Measurements from ENCODE around the gene TACC2.

Gene TACC2

GRCh38 chr10:122292376-122292775 lies 303.4 kb downstream of the TACC2 start:
- TF ChIP-seq, protein P1, sequence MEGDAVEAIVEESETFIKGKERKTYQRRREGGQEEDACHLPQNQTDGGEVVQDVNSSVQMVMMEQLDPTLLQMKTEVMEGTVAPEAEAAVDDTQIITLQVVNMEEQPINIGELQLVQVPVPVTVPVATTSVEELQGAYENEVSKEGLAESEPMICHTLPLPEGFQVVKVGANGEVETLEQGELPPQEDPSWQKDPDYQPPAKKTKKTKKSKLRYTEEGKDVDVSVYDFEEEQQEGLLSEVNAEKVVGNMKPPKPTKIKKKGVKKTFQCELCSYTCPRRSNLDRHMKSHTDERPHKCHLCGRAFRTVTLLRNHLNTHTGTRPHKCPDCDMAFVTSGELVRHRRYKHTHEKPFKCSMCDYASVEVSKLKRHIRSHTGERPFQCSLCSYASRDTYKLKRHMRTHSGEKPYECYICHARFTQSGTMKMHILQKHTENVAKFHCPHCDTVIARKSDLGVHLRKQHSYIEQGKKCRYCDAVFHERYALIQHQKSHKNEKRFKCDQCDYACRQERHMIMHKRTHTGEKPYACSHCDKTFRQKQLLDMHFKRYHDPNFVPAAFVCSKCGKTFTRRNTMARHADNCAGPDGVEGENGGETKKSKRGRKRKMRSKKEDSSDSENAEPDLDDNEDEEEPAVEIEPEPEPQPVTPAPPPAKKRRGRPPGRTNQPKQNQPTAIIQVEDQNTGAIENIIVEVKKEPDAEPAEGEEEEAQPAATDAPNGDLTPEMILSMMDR (IDR thresholded peaks at IDR 0.05; ENCODE audit: insufficient read depth, low read length, poor library complexity, severe bottlenecking) = no peak
- Histone ChIP-seq H3K4me3 (replicated peaks; ENCODE audit: low read depth, low read length) (no peak overlapping the region), H3K36me3 (ENCODE audit: control insufficient read depth, insufficient read depth, low read length) (no peaks in the 10 kb centered on the region), H3K27me3 (replicated peaks; ENCODE audit: control insufficient read depth, insufficient read depth, low read length) (peaks cover 3% of the 10 kb centered on the region)
- no peak for DNase-seq (ENCODE audit: extremely low read depth, insufficient read length)

DNA sequence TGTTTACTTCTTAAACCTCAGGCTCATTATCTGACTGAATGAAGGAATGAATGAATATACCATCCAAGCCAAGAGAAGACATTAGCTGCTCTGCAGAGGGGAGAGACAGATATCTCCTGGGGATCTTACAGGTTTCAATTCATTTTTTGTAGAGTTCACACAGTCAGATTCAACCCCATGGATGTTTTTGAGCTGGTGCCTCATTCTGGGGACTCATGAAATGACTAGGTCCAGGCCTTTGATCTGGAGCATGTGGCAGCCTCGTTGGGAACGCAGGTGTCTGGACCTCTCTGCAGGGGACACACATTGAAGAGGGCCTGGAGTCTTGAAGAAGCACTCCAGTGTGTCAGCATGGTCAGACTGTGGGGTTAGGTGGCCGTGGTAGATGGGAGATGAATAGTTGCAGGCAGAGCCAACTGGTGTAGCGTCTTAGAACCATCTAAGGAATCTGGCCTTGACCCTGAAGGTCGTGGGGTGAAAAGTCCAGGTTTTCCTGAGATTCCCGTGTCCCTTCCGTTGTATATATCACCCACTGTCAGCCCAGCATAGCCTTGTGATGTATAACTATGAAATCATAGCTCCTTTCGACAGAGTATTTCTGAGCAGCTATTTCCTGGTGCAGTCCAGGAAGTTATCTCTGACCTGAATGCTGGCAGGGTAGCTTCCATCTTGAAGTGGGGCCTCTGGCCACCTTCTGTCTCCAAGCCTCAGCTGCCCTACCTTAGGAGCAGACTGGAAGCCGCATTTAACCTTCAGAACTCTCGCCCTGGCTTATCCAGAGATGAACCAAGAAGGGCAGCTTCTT lies 304.4 kb downstream of the TACC2 start:
- no peaks in the 10 kb centered on the region for H3K36me3 ChIP-seq (ENCODE audit: control insufficient read depth, insufficient read depth, low read length)
- H3K4me3 ChIP-seq (replicated peaks; ENCODE audit: low read depth, low read length) = no peak overlapping the region
- peaks cover 2% of the 10 kb centered on the region for H3K27me3 ChIP-seq (replicated peaks; ENCODE audit: control insufficient read depth, insufficient read depth, low read length)
- no peak for DNase-seq (ENCODE audit: extremely low read depth, insufficient read length)
- TF ChIP-seq, protein P1 (IDR thresholded peaks at IDR 0.05; ENCODE audit: insufficient read depth, low read length, poor library complexity, severe bottlenecking) = no peak

DNA sequence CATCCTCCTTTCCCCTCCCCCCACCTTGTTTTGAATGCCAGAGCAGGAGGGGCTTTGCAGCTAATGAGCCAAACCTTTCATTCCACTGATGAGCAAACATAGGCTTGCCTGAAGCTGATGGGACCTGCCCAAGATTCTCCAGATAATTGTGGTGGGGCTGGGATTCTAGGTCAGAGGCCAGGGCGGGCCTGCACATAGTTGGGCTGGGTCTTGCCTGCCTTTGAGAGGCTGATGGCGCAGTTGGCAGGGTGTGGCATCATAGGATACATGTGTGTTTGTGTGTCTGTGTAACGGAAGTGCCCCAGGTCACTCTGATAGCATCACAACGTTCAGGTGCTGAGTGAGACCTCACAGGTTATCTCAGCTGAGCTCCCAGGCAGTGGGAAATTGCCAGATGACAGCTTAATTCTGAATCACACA lies 305.0 kb downstream of the TACC2 start:
- TF ChIP-seq, protein P1 (IDR thresholded peaks at IDR 0.05; ENCODE audit: insufficient read depth, low read length, poor library complexity, severe bottlenecking) = no peak
- Histone ChIP-seq H3K4me3 (replicated peaks; ENCODE audit: low read depth, low read length) (no peak overlapping the region), H3K27me3 (replicated peaks; ENCODE audit: control insufficient read depth, insufficient read depth, low read length) (peaks cover 2% of the 10 kb centered on the region), H3K36me3 (ENCODE audit: control insufficient read depth, insufficient read depth, low read length) (no peaks in the 10 kb centered on the region)
- no peak for DNase-seq (ENCODE audit: extremely low read depth, insufficient read length)

DNA sequence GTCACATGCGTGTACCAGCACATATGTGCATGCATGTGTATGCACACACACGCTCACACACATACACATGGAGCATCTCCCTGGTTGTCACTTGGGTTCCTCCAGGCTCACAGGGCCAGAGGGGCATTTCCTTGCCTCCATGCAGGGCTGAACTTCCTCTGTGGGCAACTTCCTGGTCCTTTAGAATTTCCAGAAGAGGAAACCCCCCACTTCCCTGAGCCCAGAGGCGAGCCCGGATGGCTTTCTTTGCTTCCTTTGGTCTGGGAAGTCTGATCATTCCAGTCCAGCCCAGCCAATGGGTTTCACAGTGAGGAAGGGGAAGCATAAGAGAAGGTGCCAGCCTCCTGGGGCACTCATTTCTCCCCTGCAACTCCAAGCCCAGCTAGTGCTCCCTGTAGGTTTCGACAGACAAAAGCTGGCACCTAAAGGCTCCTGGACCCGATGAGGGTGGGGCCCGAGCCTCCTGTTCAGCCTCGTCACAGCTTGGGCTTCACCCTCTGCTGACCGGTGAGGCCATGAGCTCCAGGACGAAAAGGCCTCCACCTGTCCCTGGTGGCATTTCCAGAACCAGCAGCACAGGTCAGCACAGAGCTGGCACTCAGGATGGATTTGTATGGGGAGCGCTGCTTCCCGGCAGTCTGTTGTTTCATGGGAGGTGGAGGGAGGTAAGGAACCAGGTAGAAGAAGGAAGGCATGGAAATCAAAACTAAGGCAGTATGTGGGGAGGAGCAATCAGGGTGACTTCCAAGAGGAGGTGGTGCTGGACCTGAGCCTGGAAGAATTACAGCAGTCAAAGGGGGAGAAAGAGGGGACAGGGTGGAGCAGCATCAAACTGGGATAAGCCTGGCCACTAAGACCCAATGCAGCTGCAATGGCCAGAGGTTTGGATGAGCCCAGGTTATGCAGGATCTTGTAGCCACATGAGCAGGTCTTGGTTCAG lies 305.8 kb downstream of the TACC2 start:
- no peak overlapping the region for H3K4me3 ChIP-seq (replicated peaks; ENCODE audit: low read depth, low read length)
- H3K36me3 ChIP-seq (ENCODE audit: control insufficient read depth, insufficient read depth, low read length) = no peaks in the 10 kb centered on the region
- TF ChIP-seq, protein P1 (IDR thresholded peaks at IDR 0.05; ENCODE audit: insufficient read depth, low read length, poor library complexity, severe bottlenecking) = no peak
- no peak for DNase-seq (ENCODE audit: extremely low read depth, insufficient read length)
- peaks cover 2% of the 10 kb centered on the region for H3K27me3 ChIP-seq (replicated peaks; ENCODE audit: control insufficient read depth, insufficient read depth, low read length)

GRCh38 chr10:122295451-122295809 lies 306.5 kb downstream of the TACC2 start:
- peaks cover 2% of the 10 kb centered on the region for H3K27me3 ChIP-seq (replicated peaks; ENCODE audit: control insufficient read depth, insufficient read depth, low read length)
- H3K4me3 ChIP-seq (replicated peaks; ENCODE audit: low read depth, low read length) = no peak overlapping the region
- no peaks in the 10 kb centered on the region for H3K36me3 ChIP-seq (ENCODE audit: control insufficient read depth, insufficient read depth, low read length)
- no peak for DNase-seq (ENCODE audit: extremely low read depth, insufficient read length)
- TF ChIP-seq, protein P1 (IDR thresholded peaks at IDR 0.05; ENCODE audit: insufficient read depth, low read length, poor library complexity, severe bottlenecking) = no peak
